Brain microvascular endothelial cell (primary cell): ENCODE measurements around the gene PIGU.

ENCODE experiments used
- DNase-seq: peaks from one replicate; pipeline ENCODE4 v3.0.0-alpha.2; 2020
- H3K27ac ChIP-seq: fragments of 250-450 bp; sonication (Bioruptor Pico); 2 replicates; pipeline ENCODE4 v1.5.1; 2020; ENCODE audit warnings: mild to moderate bottlenecking, moderate library complexity
- H3K27me3 ChIP-seq: fragments of 250-450 bp; sonication (Bioruptor Pico); replicated peaks from 2 replicates; pipeline ENCODE4 v1.5.1; 2020; ENCODE audit warnings: mild to moderate bottlenecking
- H3K36me3 ChIP-seq: fragments of 250-450 bp; sonication (Bioruptor Pico); replicated peaks from 2 replicates; pipeline ENCODE4 v1.5.1; 2020; ENCODE audit warnings: mild to moderate bottlenecking
- H3K4me3 ChIP-seq: 2 replicates; pipeline ENCODE4 v1.5.1; 2011; ENCODE audit warnings: low read depth, mild to moderate bottlenecking, control low read depth, low read length, moderate library complexity
- CTCF ChIP-seq: IDR thresholded peaks from 2 replicates; pipeline ENCODE4 v1.5.1; 2011; ENCODE audit warnings: low read depth, mild to moderate bottlenecking, moderate library complexity, low read length, control low read depth, inconsistent platforms; ENCODE audit errors: missing control alignments
- in situ Hi-C: cut with HindIII; loops from 2 replicates; pipeline ENCODE4 v1.10.0; 2017; ENCODE audit warnings: low sequenced_read_pairs, low pct_ligation_motif_present

Gene PIGU

GRCh38 chr20:34710861-34711574, 34.1 kb upstream of the PIGU start:
- in situ Hi-C loops: no loop called here
- peaks cover 8% of the 10 kb centered on the region for H3K36me3 ChIP-seq
- no peaks in the 10 kb centered on the region for H3K27me3 ChIP-seq
- H3K27ac ChIP-seq: no peak overlapping the region
- H3K4me3 ChIP-seq: no peak overlapping the region
- TF ChIP-seq CTCF: no peak
- no peak for DNase-seq

- H3K4me3 ChIP-seq: peak overlapping the region; percentile 51
These were observed 33.6 kb upstream of the PIGU start for GRCh38 chr20:34710568-34710839.

GRCh38 chr20:34709831-34710567, 33.1 kb upstream of the PIGU start:
- in situ Hi-C loops: no loop called here

More at GRCh38 chr20:34710568-34710839, 33.6 kb upstream of the PIGU start:
- H3K36me3 ChIP-seq: peaks cover 8% of the 10 kb centered on the region
- in situ Hi-C loops: no loop called here
- H3K27me3 ChIP-seq: no peaks in the 10 kb centered on the region
- no peak overlapping the region for H3K27ac ChIP-seq
- no peak for DNase-seq
- no peak for TF ChIP-seq CTCF

GRCh38 chr20:34709044-34709830, 32.3 kb upstream of the PIGU start:
- H3K27ac ChIP-seq: peak overlapping the region; percentile 66
- in situ Hi-C loops: no loop called here
- no peak for TF ChIP-seq CTCF
- H3K27me3 ChIP-seq: no peaks in the 10 kb centered on the region
- H3K4me3 ChIP-seq: peak overlapping the region; percentile 67
- H3K36me3 ChIP-seq: peaks cover 3% of the 10 kb centered on the region
- peak; percentile 49 for DNase-seq

More at GRCh38 chr20:34709831-34710567, 33.1 kb upstream of the PIGU start:
- peak; percentile 45 for DNase-seq
- Histone ChIP-seq H3K4me3 (peak overlapping the region; percentile 67), H3K36me3 (peaks cover 6% of the 10 kb centered on the region), H3K27me3 (no peaks in the 10 kb centered on the region), H3K27ac (peak overlapping the region; percentile 66)
- peak; percentile 40 for TF ChIP-seq CTCF

GRCh38 chr20:34708621-34709043, 31.7 kb upstream of the PIGU start:
- no peak for DNase-seq
- no peak overlapping the region for H3K27ac ChIP-seq
- H3K4me3 ChIP-seq: peak overlapping the region; percentile 67
- no peaks in the 10 kb centered on the region for H3K36me3 ChIP-seq
- in situ Hi-C loops: no loop called here
- H3K27me3 ChIP-seq: no peaks in the 10 kb centered on the region
- TF ChIP-seq CTCF: peak; percentile 74
